M059J (cell line): ENCODE measurements around the gene SLC38A3. TPM values are rescaled to one million over a fixed set of nuclear protein-coding genes. Genes with fewer than 3 reads are reported as not detected.

ENCODE experiments used
- DNase-seq: peaks from one replicate; pipeline ENCODE4 v3.0.0-alpha.2; 2012; ENCODE audit warnings: low read depth
- total RNA-seq: library from RNA; depleted of rRNA; stranded (reverse); fragments of >200 nt; shearing (Covaris generic); gene quantifications from 2 replicates; pipeline ENCODE4 v1.2.3, GENCODE V29; 2014; rRNA removed

SLC38A3 gene
- 0.89 and 0.96 TPM in 2 replicates for total RNA-seq

GRCh38 chr3:50204804-50205412 lies at the start of gene SLC38A3:
TSS of gene SLC38A3 (plus strand) at chr3:50205271. CDS start at chr3:50214200, 8,929 bp downstream.
- DNase-seq: no peak

GRCh38 chr3:50155491-50155878 lies 49.6 kb upstream of the SLC38A3 start:
- no peak for DNase-seq

GRCh38 chr3:50155891-50156290 lies 49.2 kb upstream of the SLC38A3 start:
- no peak for DNase-seq

DNA sequence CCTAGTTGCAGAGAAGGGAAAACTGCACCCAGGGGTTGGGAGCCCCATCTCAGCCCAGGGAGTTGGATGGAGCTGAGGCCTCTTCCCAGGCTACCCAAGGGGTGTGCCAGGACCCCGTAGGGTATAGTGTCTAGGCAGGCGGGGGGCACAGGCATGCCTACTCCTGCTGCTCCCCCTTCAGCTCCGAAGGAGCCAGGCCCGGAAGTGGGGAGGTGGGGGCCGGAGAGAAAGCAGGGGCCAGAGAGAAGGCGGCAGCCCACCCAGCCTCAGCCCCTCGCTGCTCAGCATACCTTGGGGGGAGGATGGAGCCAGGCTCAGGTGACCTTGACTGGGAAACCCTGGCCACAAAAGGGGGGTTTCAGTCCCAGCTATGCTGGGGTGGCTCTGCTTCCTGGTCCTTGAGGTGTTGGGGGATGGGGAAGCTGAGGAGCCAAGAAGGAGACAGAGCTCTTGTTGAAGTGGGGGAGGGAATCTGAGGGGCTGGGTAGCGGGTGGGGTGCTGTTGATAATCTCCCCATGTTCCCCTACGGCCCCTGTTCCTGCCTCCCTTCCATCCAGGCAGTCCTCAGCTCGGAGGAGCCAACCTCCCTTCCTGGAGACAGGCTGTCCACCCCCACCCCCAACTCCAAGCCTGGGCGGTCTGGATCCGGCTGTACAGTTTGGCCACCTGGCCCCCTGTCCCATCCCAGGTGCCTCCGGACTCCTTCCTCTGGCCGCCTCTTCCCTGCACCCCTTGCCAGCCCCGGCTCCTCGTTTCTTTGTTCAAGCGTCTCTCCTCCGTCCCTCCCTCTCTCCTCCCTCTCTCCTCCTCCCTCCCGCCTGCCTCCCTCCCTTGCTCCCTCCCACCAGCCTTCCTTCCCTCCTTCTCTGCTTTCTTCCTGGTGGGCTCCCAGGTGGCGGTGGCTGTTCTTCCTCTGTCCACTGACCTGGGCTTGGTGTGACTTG lies 48.2 kb upstream of the SLC38A3 start:
- DNase-seq: no peak

GRCh38 chr3:50157827-50158529 lies 47.1 kb upstream of the SLC38A3 start:
- DNase-seq: peak; percentile 43

DNA sequence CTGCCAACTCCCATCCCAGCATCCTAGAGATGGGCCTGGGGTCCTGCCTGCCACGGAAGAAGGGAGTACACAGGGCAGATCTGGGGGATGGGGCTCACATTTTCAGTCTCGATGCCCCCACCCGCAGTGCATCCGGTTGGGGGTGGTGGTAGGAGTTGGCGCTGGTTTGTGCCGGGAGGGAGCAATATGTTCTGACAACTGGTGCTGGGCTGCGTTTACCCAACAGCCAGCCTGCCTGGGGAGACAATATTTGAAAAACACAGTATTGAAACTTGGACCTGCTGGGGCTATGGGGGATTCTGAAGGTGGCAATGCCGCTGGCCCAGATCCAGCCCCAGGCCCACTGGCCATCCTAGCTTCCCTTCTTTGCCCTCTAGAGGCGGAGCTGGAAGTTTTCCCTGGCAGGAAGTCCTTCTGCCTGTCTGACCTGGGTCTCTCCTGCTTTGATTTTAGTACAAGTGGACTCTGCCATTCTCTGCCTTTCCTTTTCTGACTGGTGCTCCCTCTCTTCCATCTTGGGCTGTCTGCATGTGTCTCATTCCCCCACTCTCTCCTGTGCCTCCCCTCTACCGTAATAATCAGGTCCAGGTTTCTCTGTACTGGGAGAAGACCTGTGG lies 46.4 kb upstream of the SLC38A3 start:
- DNase-seq: no peak

DNA sequence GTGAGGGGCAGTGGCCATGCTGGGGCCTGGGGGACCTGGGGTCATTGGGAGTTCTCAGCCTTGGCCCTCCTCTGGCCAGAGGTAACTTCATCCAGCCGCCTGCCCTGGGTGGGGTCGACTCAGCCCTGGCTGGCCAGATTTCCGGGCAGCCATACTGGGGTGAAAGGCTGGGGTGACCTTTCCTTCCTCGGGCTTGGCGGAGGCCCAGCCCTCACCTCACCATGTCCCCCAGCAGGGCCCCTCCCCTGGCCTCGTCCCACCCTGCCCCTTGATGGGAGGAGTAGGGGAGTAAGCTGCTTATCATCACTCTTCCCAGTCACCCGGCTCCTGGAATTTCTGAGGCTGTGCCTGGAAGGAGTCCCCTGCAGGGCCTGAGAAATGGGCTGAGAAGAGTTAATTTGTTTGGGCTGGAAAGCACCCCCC lies 44.5 kb upstream of the SLC38A3 start:
- DNase-seq: no peak

GRCh38 chr3:50161320-50161719 lies 43.8 kb upstream of the SLC38A3 start:
- no peak for DNase-seq

- no peak for DNase-seq
Measured at GRCh38 chr3:50162034-50162883, 42.8 kb upstream of the SLC38A3 start.

DNA sequence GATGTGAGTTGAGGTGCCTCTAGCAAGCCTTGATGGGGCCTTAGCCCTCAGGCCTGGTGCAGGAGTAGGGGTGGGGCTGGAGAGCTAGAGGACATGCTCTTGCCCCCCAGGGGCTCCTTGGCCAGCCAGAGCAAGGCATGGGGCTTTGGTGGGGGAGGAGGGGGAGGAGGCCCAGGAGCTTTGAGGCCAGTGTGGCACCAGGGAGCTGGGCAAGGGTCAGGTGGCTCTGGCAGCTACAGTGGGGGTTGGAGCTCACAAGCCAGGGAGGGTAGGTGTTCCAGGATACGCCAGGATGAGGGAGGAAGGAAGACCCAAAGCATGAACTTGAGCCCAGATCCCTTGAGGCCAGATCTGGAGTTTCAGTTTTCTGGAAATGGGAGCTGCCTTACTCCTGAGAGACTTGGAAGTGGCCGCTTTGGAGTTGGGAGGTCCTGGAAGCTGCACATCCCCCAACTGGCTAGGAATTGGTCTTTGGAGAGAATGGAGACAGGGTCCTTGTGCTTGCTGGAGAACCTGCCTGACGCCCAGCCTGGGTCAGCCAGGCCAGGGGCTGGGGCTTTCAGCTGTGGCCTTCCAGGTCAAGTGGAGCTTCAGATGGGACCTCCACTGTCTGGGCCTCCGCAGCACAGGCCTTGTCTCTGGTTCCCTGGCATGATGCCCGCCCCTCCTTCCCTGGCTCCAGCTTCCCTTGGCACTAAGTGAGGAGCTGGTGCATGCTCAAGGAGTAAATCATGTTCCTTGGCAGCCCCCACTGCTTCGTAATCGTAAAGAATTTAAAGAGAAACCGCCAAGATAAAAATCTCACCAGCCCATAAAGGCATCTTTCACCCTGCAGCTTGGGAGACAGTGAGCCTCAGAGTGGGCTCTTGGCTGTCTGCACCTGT lies 41.3 kb upstream of the SLC38A3 start:
- peak; percentile 94 for DNase-seq

DNA sequence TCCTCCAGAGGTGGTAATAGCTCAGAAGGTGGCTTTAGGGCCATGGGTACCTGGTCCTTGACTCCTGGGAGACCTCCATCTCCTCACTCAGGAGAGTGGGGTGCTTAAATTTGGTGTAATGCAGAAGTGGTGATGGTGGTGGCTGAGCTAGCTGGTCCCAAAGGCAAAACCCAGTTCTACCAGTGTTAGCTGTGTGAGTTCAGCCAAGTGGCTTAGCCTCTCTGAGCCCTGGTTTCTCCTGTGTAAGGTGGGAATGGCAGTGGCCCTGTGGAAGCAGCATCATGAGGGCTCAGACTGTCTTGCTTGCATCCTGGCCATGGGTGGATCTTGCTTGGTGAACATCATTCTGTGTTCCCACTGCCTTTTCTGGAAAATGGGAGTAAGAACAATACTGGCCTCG lies 40.6 kb upstream of the SLC38A3 start:
- no peak for DNase-seq

- DNase-seq: peak; percentile 64
Measured at GRCh38 chr3:50164984-50165909, 39.8 kb upstream of the SLC38A3 start.

GRCh38 chr3:50165910-50166538 lies 39.0 kb upstream of the SLC38A3 start:
- DNase-seq: no peak

DNA sequence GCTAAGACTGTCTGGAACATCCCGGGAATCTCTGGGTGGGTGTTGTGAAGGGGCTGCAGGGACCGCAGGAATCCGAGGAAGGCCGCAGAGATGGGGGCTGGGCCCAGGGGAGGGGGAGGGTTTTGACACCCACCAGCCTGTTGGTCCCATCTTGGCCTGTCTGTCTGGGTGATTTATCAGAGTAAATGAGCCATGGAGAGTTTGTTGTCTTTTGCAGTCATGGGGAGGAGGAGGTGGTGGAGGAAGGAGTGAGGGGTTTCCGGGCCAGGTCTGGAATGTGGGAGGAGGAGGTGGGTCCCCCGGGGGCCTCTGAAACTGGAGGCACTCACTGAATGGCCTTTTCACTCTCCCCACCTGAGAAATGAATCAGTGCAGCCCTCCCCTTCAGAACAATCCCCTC lies 38.5 kb upstream of the SLC38A3 start:
- DNase-seq: peak; percentile 39

DNA sequence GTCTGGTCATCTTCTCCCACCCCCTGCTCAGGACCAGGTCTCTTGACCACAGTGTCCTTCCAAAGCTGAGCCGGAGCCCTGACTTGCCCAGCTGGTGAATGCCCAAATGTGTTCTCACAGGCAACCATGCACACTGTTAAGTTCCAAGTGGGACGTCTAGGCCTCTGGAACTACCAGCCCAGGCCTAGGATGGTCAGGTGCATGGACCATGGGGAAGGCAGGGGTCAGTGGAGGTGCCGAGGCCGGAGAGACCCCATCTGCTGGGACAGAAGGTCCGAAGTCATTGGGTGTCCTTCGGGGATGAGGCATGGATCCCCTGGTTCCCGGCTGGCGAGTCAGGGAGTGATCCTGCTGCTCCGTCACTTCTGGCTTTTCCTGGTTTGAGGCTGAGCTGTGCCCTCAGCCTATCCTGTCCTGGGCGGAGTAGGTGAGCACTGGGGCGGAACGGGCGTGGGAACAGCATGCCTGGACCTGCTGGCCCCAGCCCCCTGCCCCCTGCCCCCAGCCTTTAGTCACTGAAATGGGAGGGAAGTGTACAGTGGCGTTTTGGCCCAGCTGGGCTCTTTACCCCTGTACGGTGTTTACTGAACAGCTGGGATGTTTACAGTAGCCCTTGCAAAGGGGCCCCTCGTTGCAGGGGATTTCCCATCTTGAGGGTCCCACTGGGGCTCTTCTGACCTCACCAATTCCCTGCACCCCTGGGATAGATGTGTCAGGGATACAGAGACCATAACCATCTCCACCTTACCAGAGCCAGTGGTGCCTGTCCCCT lies 37.8 kb upstream of the SLC38A3 start:
- peak; percentile 46 for DNase-seq

- no peak for DNase-seq
Measured at GRCh38 chr3:50167841-50168209, 37.2 kb upstream of the SLC38A3 start.

DNA sequence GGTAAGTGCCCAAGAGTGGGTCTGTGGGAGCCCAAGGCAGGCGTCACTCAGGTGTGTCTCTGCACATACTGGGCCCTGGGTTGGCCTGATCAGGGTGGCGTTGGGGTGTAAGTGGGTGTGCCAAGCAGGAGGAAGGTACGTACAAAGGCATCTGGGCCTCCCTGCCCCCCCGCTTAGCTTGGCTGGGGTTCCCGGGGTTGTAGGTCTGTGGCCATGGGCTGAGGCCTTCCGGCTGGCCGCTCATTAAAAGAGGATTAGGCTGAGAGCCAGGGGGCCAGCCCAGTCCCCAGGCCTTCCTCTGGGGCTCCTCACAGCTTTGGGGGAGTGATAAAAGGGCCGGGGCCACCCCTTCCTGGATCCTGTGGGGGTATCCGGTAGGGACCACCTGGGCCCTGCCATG lies 36.7 kb upstream of the SLC38A3 start:
- DNase-seq: peak; percentile 57

GRCh38 chr3:50168791-50169190 lies 36.3 kb upstream of the SLC38A3 start:
- DNase-seq: no peak
